Measurements from ENCODE around the gene PLEKHG3. TPM values are rescaled to one million over a fixed set of nuclear protein-coding genes. Genes with fewer than 3 reads are reported as not detected.

PLEKHG3 gene
- total and polyA plus RNA-seq, 8 donors, result 33.3 to 60.7 (median 39.7) TPM

- Histone ChIP-seq H3K9me3 (no peaks in the 10 kb centered on the region), H3K27me3 (no peaks in the 10 kb centered on the region), H3K4me1 (peaks cover 61 to 92% (median 75%) of the 10 kb centered on the region in 3 donors), H3K4me3 (no peak overlapping the region), H3K36me3 (peaks cover 0 to 4% (median under 1%) of the 10 kb centered on the region in 3 donors), H3K27ac (peak overlapping the region; percentile 86 to 94 (median 88))
- DNase-seq (peak in 1 of 6 donors; percentile 28), FAIRE-seq (no peak), ATAC-seq (no peak)
- no peak for TF ChIP-seq CTCF (IDR thresholded peaks at IDR 0.05)
- 89 to 96% methylated on average over 5 of the region's 5 CpGs for WGBS, 2 donors
- intact Hi-C loops (cut with DNase I), result no loop called here
Measured at GRCh38 chr14:64722842-64723447, 18.7 kb downstream of the PLEKHG3 start.

- ATAC-seq (no peak), DNase-seq (peak in 1 of 6 donors; percentile 32), FAIRE-seq (no peak)
- intact Hi-C loops (cut with DNase I), result no loop called here
- Histone ChIP-seq H3K4me1 (peaks cover 51 to 82% (median 67%) of the 10 kb centered on the region in 3 donors), H3K27ac (peak overlapping the region in 2 of 4 donors; percentile 60 to 94), H3K4me3 (no peak overlapping the region), H3K36me3 (peaks cover 0 to 14% (median 4%) of the 10 kb centered on the region in 3 donors), H3K27me3 (no peaks in the 10 kb centered on the region), H3K9me3 (no peaks in the 10 kb centered on the region)
- WGBS, 2 donors, result 72% methylated on average over 15 of the region's 15 CpGs
- TF ChIP-seq CTCF (IDR thresholded peaks at IDR 0.05), result no peak
Measured at GRCh38 chr14:64723691-64724577, 19.7 kb downstream of the PLEKHG3 start.

- H3K36me3 ChIP-seq, result peaks cover 0 to 20% (median 4%) of the 10 kb centered on the region in 3 donors
- H3K4me1 ChIP-seq, result peaks cover 44 to 76% (median 60%) of the 10 kb centered on the region in 3 donors
- 66 to 75% methylated on average over 1 of the region's 1 CpG for WGBS, 2 donors
- intact Hi-C loops (cut with DNase I), result no loop called here
- TF ChIP-seq CTCF (IDR thresholded peaks at IDR 0.05), result no peak
- H3K27me3 ChIP-seq, result no peaks in the 10 kb centered on the region
- no peaks in the 10 kb centered on the region for H3K9me3 ChIP-seq
- DNase-seq (peak in 2 of 6 donors; percentile 22 to 51), ATAC-seq (no peak), FAIRE-seq (no peak)
- H3K27ac ChIP-seq, result peak overlapping the region in 2 of 4 donors; percentile 60 to 78
- H3K4me3 ChIP-seq, result no peak overlapping the region
Measured at GRCh38 chr14:64724578-64724930, 20.3 kb downstream of the PLEKHG3 start.

- FAIRE-seq (no peak), ATAC-seq (no peak), DNase-seq (peak in 2 of 6 donors; percentile 26 to 44)
- Histone ChIP-seq H3K36me3 (peaks cover 0 to 21% (median 4%) of the 10 kb centered on the region in 3 donors), H3K27me3 (no peaks in the 10 kb centered on the region), H3K4me1 (peaks cover 37 to 68% (median 52%) of the 10 kb centered on the region in 3 donors), H3K9me3 (no peaks in the 10 kb centered on the region), H3K4me3 (no peak overlapping the region), H3K27ac (peak overlapping the region in 3 of 4 donors; percentile 4 to 78 (median 60))
- no peak for TF ChIP-seq CTCF (IDR thresholded peaks at IDR 0.05)
- intact Hi-C loops (cut with DNase I), result no loop called here
- WGBS, 2 donors, result 30 to 40% methylated on average over 3 of the region's 3 CpGs
Measured at GRCh38 chr14:64725261-64725815, 21.1 kb downstream of the PLEKHG3 start.

Measured in pancreas (tissue), 10 donors.